K562 (cell line): ENCODE measurements around the gene MUC3A. TPM values are rescaled to one million over a fixed set of nuclear protein-coding genes. Genes with fewer than 3 reads are reported as not detected.

Source experiments
- ATAC-seq: fragments of 200-7000 bp; cut with Tn5 transposase; 3 replicates; pipeline ENCODE4 v1.9.1; 2020; ENCODE audit warnings: moderate library complexity
- BruUV-seq: library from RNA; stranded (reverse); fragments of 400-500 nt; replicated peaks from 2 replicates; lab custom pipeline; 2021; lab: Mats Ljungman, UMichigan
- CTCF ChIA-PET: fragments of 300-600 bp; formaldehyde crosslinking; extraction: SDS; loops from one replicate; lab custom pipeline; 2021; ENCODE audit warnings: low intra/inter-chr PET ratio; lab: Yijun Ruan, JAX
- POLR2A ChIA-PET: fragments of 300-600, 350-650 bp; sonication (Branson Sonifier 250); formaldehyde crosslinking; extraction: SDS; loops from one replicate; lab custom pipeline; 2021; ENCODE audit warnings: antibody characterized with exemption, inconsistent platforms; lab: Yijun Ruan, JAX
- DNase-seq, 4 experiments: peaks; one replicate each; pipeline versions ENCODE4 v3.0.0 to v3.0.0-alpha.2; 2011 to 2018; ENCODE audit warnings: low spot score in 3 of 4, mixed read lengths in 3 of 4; ENCODE audit errors: extremely low read depth in 1 of 4
- FAIRE-seq: peaks from 2 replicates; lab custom pipeline; 2011; peaks lifted over from hg19 to GRCh38; lab: Jason Lieb, UNC
- H2AFZ ChIP-seq: 2 replicates; pipeline ENCODE4 v1.6.0; 2011; ENCODE audit warnings: low read depth, low read length, control low read depth, inconsistent platforms
- H3K27ac ChIP-seq: fragments of 200-600 bp; 3 replicates; pipeline ENCODE4 v1.8.0; 2011; ENCODE audit warnings: low read depth, mild to moderate bottlenecking, control low read depth, inconsistent platforms, low read length, moderate library complexity, mixed read lengths; ENCODE audit errors: extremely low read depth
- H3K27me3 ChIP-seq, 2 experiments: fragments of 300-600 bp in 1 of 2; 2 replicates in 1 of 2; 3 replicates in 1 of 2; pipeline versions ENCODE4 v1.6.0 to v1.8.0; 2011; ENCODE audit warnings: inconsistent platforms in 2 of 2, low read length in 2 of 2, mild to moderate bottlenecking in 1 of 2, mixed read lengths in 1 of 2, moderate library complexity in 1 of 2; ENCODE audit not compliant: control insufficient read depth in 2 of 2, insufficient read depth in 2 of 2
- H3K36me3 ChIP-seq: fragments of 300-600 bp; 3 replicates; pipeline ENCODE4 v1.8.0; 2011; ENCODE audit warnings: mild to moderate bottlenecking, low read length, inconsistent platforms; ENCODE audit not compliant: control insufficient read depth, insufficient read depth
- H3K4me1 ChIP-seq, 2 experiments: fragments of 200-600 bp in 1 of 2; replicated peaks in 1 of 2; 2 replicates in 1 of 2; 3 replicates in 1 of 2; pipeline versions ENCODE4 v1.5.1 to v1.8.0; 2011; ENCODE audit warnings: inconsistent platforms in 2 of 2, low read length in 2 of 2, mild to moderate bottlenecking in 1 of 2, mixed read lengths in 1 of 2, moderate library complexity in 1 of 2; ENCODE audit not compliant: control insufficient read depth in 2 of 2, insufficient read depth in 2 of 2
- H3K4me2 ChIP-seq: 2 replicates; pipeline ENCODE4 v1.6.1; 2011; ENCODE audit warnings: low read length, control low read depth, inconsistent platforms, mixed read lengths; ENCODE audit not compliant: insufficient read depth
- H3K4me3 ChIP-seq: fragments of 200-600 bp; sonication (generic), shearing (Covaris generic); 2 replicates; pipeline ENCODE4 v1.5.1; 2016; ENCODE audit warnings: control low read depth, inconsistent platforms
- H3K79me2 ChIP-seq: fragments of 200-600 bp; 3 replicates; pipeline ENCODE4 v1.8.0; 2011; ENCODE audit warnings: low read length, inconsistent platforms; ENCODE audit not compliant: control insufficient read depth, insufficient read depth
- H3K9ac ChIP-seq, 2 experiments: 2 replicates each; pipeline versions ENCODE4 v1.6.0 to v1.6.1; 2011; ENCODE audit warnings: low read depth in 2 of 2, low read length in 2 of 2, control low read depth in 1 of 2, inconsistent platforms in 1 of 2, mild to moderate bottlenecking in 1 of 2, mixed read lengths in 1 of 2; ENCODE audit not compliant: insufficient read depth in 1 of 2
- H3K9me1 ChIP-seq: one replicate; pipeline ENCODE4 v1.6.0; 2011; ENCODE audit warnings: inconsistent platforms, mild to moderate bottlenecking, low read length, moderate library complexity; ENCODE audit not compliant: control insufficient read depth, insufficient read depth
- H3K9me3 ChIP-seq: replicated peaks from 2 replicates; pipeline ENCODE4 v1.5.1; 2011; ENCODE audit warnings: low read depth, low read length, inconsistent platforms; ENCODE audit not compliant: control insufficient read depth, insufficient read depth
- H4K20me1 ChIP-seq: replicated peaks from 2 replicates; pipeline ENCODE4 v1.6.1; 2011; ENCODE audit warnings: low read length, inconsistent platforms, mixed read lengths; ENCODE audit not compliant: control insufficient read depth, insufficient read depth
- BRD4 ChIP-seq: fragments of 200-600 bp; sonication (generic); IDR thresholded peaks from 2 replicates; pipeline ENCODE4 v1.6.1; 2017; ENCODE audit warnings: inconsistent platforms
- C11orf30 ChIP-seq: fragments of 450-650 bp; IDR thresholded peaks from 2 replicates; pipeline ENCODE4 v1.6.1; 2016; ENCODE audit warnings: low read depth, mild to moderate bottlenecking
- ELF1 ChIP-seq: fragments of 200-800 bp; sonication (Bioruptor generic); IDR thresholded peaks from 2 replicates; pipeline ENCODE4 v1.6.1; 2016; ENCODE audit warnings: missing genetic modification characterization, missing compliant biosample characterization
- ELF4 ChIP-seq: fragments of 450-650 bp; formaldehyde crosslinking; IDR thresholded peaks from 2 replicates; pipeline ENCODE4 v1.4.0; 2022; ENCODE audit warnings: missing genetic modification characterization
- KLF16 ChIP-seq: IDR thresholded peaks from 2 replicates; pipeline ENCODE4 v1.6.1; 2016; ENCODE audit warnings: antibody characterized with exemption
- NFE2 ChIP-seq: IDR thresholded peaks from 2 replicates; pipeline ENCODE4 v1.6.1; 2014; ENCODE audit warnings: antibody characterized with exemption, low read depth
- NFIC ChIP-seq: fragments of 450-650 bp; IDR thresholded peaks from 2 replicates; pipeline ENCODE4 v1.6.1; 2017; ENCODE audit warnings: mild to moderate bottlenecking, inconsistent platforms
- PHF8 ChIP-seq: fragments of 200-600 bp; sonication (generic); IDR thresholded peaks from 2 replicates; pipeline ENCODE4 v1.6.1; 2012; ENCODE audit warnings: mixed run types, mild to moderate bottlenecking, inconsistent platforms, low read length, moderate library complexity, borderline replicate concordance
- RNF2 ChIP-seq: sonication (generic); IDR thresholded peaks from 2 replicates; pipeline ENCODE4 v1.6.1; 2016
- SIN3A ChIP-seq, 2 experiments: fragments of 150-350 bp in 1 of 2; IDR thresholded peaks; 2 replicates each; pipeline ENCODE4 v1.6.1; 2011 to 2016; ENCODE audit warnings: borderline replicate concordance in 2 of 2, low read depth in 2 of 2, low read length in 2 of 2, mild to moderate bottlenecking in 2 of 2, moderate library complexity in 2 of 2; ENCODE audit not compliant: control insufficient read depth in 1 of 2
- SPI1 ChIP-seq: IDR thresholded peaks from 2 replicates; pipeline ENCODE4 v1.6.1; 2011; ENCODE audit warnings: low read depth, low read length, control low read depth, borderline replicate concordance
- USF2 ChIP-seq: sonication (generic); formaldehyde crosslinking; IDR thresholded peaks from 2 replicates; pipeline ENCODE4 v1.5.0; 2020; ENCODE audit warnings: missing genetic modification reagents
- ZNF551 ChIP-seq: fragments of 250-450 bp; sonication (Bioruptor Pico); IDR thresholded peaks from 2 replicates; pipeline ENCODE4 v1.5.0; 2021; ENCODE audit warnings: mild to moderate bottlenecking, moderate library complexity
- ZSCAN29 ChIP-seq: fragments of 450-650 bp; IDR thresholded peaks from 2 replicates; pipeline ENCODE4 v1.6.1; 2017
- WGBS: fragments of 100-300 bp; shearing (Covaris generic); methylation state at CpG from one replicate; pipeline ENCODE4 v1.1.6; 2016; ENCODE audit warnings: low coverage, mixed read lengths; ENCODE audit not compliant: insufficient coverage; ENCODE audit errors: missing lambda C conversion rate; 5-methylcytosine and 5-hydroxymethylcytosine counted together
- in situ Hi-C: fragments of 300-500 bp; cut with MboI; formaldehyde crosslinking; loops from 4 replicates; pipeline ENCODE4 v1.15.0; 2018; ENCODE audit warnings: inconsistent platforms, mixed read lengths
- intact Hi-C: fragments of 100-400 bp; cut with micrococcal nuclease; formaldehyde crosslinking; loops from 2 replicates; pipeline ENCODE4 v1.14.2; 2022
- polyA plus RNA-seq, 8 experiments: library from polyadenylated mRNA; depleted of rRNA in 4 of 8; stranded (reverse) in 5 of 8; unstranded in 3 of 8; fragments of >200 nt; fragmentation: Nextera tagmentation in 2 of 8; fragmentation: Illumina TruSeq in 1 of 8; extraction: Ambion mirVana in 2 of 8; extraction: Trizol in 1 of 8; gene quantifications; 2 replicates each; pipeline versions ENCODE4 v1.2.1 to v1.2.3, GENCODE V29; 2011 to 2014; ENCODE audit warnings: inconsistent platforms in 1 of 8, missing spikeins in 1 of 8
- total RNA-seq, 7 experiments: library from RNA; depleted of rRNA in 6 of 7; stranded (reverse); fragments of >200 nt in 6 of 7; fragmentation: Illumina TruSeq in 2 of 7; extraction: Trizol in 2 of 7; gene quantifications; 2 replicates each; pipeline versions ENCODE4 v1.2.1 to v1.2.3, GENCODE V29; 2011 to 2021; ENCODE audit warnings: low replicate concordance in 1 of 7

Gene MUC3A
- total and polyA plus RNA-seq, 9 of the 15 experiments (the other 6 are each of a cell fraction or from before 2014, with no cell fraction given) = 0.06 to 2.2 (median 0.20) TPM; not detected in 1

DNA sequence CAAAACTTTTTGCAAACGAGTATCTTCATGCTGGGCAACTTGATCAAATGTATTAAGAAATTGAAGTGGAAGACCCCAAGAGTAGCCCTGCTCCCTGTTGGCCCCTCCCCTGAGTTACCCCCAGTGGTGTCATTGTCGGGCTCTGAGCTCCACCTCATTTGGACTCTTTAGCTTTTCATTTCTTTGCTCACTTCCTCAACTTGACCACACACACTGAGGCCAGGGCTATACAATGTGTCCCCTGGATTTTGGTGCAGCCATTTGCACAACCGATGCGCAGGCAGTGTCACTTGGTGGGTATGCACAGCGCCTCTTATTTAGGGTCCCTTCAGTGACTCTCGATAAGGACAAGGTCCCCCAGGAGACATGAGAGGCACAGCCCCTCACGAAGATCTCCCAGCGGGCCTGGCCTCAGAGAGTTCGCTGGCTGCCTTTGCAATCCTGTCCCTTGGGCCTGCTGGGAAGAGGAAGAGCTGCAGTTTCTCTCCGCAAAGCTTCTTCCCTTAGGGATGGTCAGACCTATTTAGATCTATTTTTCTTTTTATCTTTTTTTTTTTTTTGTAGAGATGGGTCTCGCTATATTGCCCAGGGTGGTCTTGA lies 2.5 kb upstream of the MUC3A start:
- H3K4me1 ChIP-seq = peaks cover 0 to 12% of the 10 kb centered on the region in 2 experiments; a peak in 2 of 5 replicates
- no peak overlapping the region for H2AFZ ChIP-seq
- H3K4me2 ChIP-seq = no peak overlapping the region
- 0 out of 2 replicates have a peak, but pooled peaks cover 2% of the 10 kb centered on the region for H4K20me1 ChIP-seq
- no peaks in the 10 kb centered on the region for H3K9me1 ChIP-seq
- no peak for FAIRE-seq
- H3K27me3 ChIP-seq = peaks cover 28 to 45% of the 10 kb centered on the region in 2 experiments
- ChIA-PET CTCF (interaction anchor here (0.6 kb wide), 1 partner anchor 563 kb away, joined by 3 read pairs; no protein-coding TSS in a partner anchor), POLR2A (interaction anchor here (0.6 kb wide), 3 partner anchors 10 to 46 kb away, joined by 3 to 4 read pairs (median 3); no protein-coding TSS in a partner anchor)
- intact Hi-C loops (no loop called here), in situ Hi-C loops (no loop called here)
- no peak overlapping the region for H3K4me3 ChIP-seq
- 31% methylated on average over 11 of the region's 11 CpGs for WGBS
- no peaks in the 10 kb centered on the region for H3K79me2 ChIP-seq
- no peaks in the 10 kb centered on the region for H3K36me3 ChIP-seq
- BruUV-seq = no TSS peak
- H3K9ac ChIP-seq = 0 out of 4 replicates have a peak overlapping the region, but pooled peaks of 1 of the 2 experiments have one; percentile 1
- TF ChIP-seq SPI1 (0 out of 2 replicates have a peak, but pooled peaks have one; percentile 24), ZNF551 (CRISPR knock-in tag) (no peak)
- ATAC-seq = no peak
- H3K9me3 ChIP-seq = peaks cover 2% of the 10 kb centered on the region; the same call in 1 of the 2 replicates
- H3K27ac ChIP-seq = no peak overlapping the region
- DNase-seq = peak in 1 of 4 experiments; percentile 8

DNA sequence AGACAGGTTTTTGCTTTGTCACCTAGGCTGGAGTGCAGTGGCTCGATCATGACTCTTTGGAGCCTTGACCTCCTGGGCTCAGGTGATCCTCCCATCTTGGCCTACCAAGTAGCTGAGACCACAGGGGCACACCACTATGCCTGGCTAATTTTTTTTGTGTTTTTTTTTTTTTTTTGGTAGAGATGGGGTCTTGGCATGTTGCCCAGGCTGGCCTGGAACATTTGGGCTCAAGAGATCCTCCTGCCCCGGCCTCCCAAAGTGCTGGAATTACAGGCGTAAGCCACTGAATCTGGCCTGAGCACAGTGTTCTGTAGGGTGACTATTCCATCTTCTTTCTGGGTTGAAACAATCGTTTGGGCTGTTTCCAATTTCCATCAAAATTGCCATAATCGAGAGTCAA lies 1.5 kb upstream of the MUC3A start:
- WGBS = 32% methylated on average over 5 of the region's 5 CpGs

More for the DNA sequence above, 1.5 kb upstream of the MUC3A start:
- Histone ChIP-seq H3K4me1 (peaks cover 0 to 12% of the 10 kb centered on the region in 2 experiments; a peak in 2 of 5 replicates), H3K27me3 (peaks cover 33 to 55% of the 10 kb centered on the region in 2 experiments), H3K9ac (no peak overlapping the region), H2AFZ (no peak overlapping the region)
- CTCF ChIA-PET = no interaction called here
- TF ChIP-seq ZSCAN29 (no peak), USF2 (no peak), NFIC (peak; percentile 79), NFE2 (0 out of 2 replicates have a peak, but pooled peaks have one; percentile 12), BRD4 (no peak), PHF8 (no peak), KLF16 (no peak), C11orf30 (peak; percentile 46; the same call in 1 of the 2 replicates), ELF1 (tag) (no peak), SIN3A (IDR thresholded peaks at IDR 0.05; ENCODE audit: borderline replicate concordance in 2 of 2, control insufficient read depth in 1 of 2, low read depth in 2 of 2, low read length in 2 of 2) (no peak), ELF4 (no peak), RNF2 (no peak)
- TF ChIP-seq, all 486 proteins: peak for 3
- Histone ChIP-seq H3K36me3 (no peaks in the 10 kb centered on the region), H3K79me2 (no peaks in the 10 kb centered on the region), H3K9me1 (no peaks in the 10 kb centered on the region), H3K9me3 (peaks cover 2% of the 10 kb centered on the region; the same call in 1 of the 2 replicates), H3K4me3 (no peak overlapping the region), H3K27ac (no peak overlapping the region), H4K20me1 (0 out of 2 replicates have a peak, but pooled peaks cover 2% of the 10 kb centered on the region), H3K4me2 (no peak overlapping the region)
- ATAC-seq (no peak), DNase-seq (no peak), FAIRE-seq (no peak)
- POLR2A ChIA-PET = interaction anchor here (0.6 kb wide), 1 partner anchor 47 kb away, joined by 4 read pairs; no protein-coding TSS in a partner anchor
- intact Hi-C loops (no loop called here), in situ Hi-C loops (no loop called here)
- no TSS peak for BruUV-seq
